Psoas muscle (tissue), 8 donors: ENCODE measurements around the gene COL16A1. TPM values are rescaled to one million over a fixed set of nuclear protein-coding genes. Genes with fewer than 3 reads are reported as not detected.

Experiments used
- ATAC-seq, 4 donors: fragments of 200-7000 bp; cut with Tn5 transposase; one replicate each; pipeline ENCODE4 v1.9.1; 2020; ENCODE audit warnings: moderate library complexity in 3 of 4, mild to moderate bottlenecking in 2 of 4
- DNase-seq, 2 donors: peaks; one replicate each; pipeline ENCODE4 v3.0.0-alpha.2; 2020
- H3K27ac ChIP-seq: fragments of 200-600 bp; one replicate; pipeline ENCODE4 v1.8.0; 2022
- H3K27me3 ChIP-seq, 3 donors: fragments of 200-600 bp in 1 of 3; one replicate each; pipeline versions ENCODE4 v1.6.1 to v1.8.0; 2013 to 2022; ENCODE audit warnings: low read length in 2 of 3, mild to moderate bottlenecking in 2 of 3, moderate library complexity in 1 of 3; ENCODE audit not compliant: insufficient read depth in 3 of 3
- H3K36me3 ChIP-seq, 2 donors: fragments of 200-600 bp in 1 of 2; one replicate each; pipeline versions ENCODE4 v1.6.1 to v1.8.0; 2013 to 2022; ENCODE audit warnings: low read depth in 1 of 2, mild to moderate bottlenecking in 1 of 2, moderate library complexity in 1 of 2; ENCODE audit not compliant: insufficient read depth in 1 of 2
- H3K4me1 ChIP-seq: fragments of 200-600 bp; one replicate; pipeline ENCODE4 v1.8.0; 2022
- H3K4me3 ChIP-seq: fragments of 200-600 bp; one replicate; pipeline ENCODE4 v1.8.0; 2022; ENCODE audit warnings: mild to moderate bottlenecking
- H3K9me3 ChIP-seq: fragments of 200-600 bp; one replicate; pipeline ENCODE4 v1.8.0; 2022
- WGBS, 3 donors: extraction: QIAGEN DNeasy Blood & Tissue Kit; methylation state at CpG; one replicate each; pipeline versions ENCODE4 v1.1.6 to v1.1.7; 2013; 5-methylcytosine and 5-hydroxymethylcytosine counted together
- intact Hi-C, 2 donors: fragments of 100-400 bp; cut with DNase I; formaldehyde crosslinking; loops; one replicate each; pipeline versions ENCODE4 v1.11.0 to v1.14.2; 2022
- polyA plus RNA-seq, 3 donors: library from polyadenylated mRNA; stranded (reverse); fragments of 200-250 nt; gene quantifications; one replicate each; pipeline ENCODE4 v1.2.3, GENCODE V29; 2013
- total RNA-seq, 4 donors: library from RNA; stranded (reverse); fragmentation: NEBNext Ultra II Directional in 2 of 4; extraction: Animal tissue kit (Norgen Biotek cat#: 25700) in 2 of 4; gene quantifications; one replicate each; pipeline versions ENCODE4 v1.2.1 to v1.2.4, GENCODE V29; 2021 to 2023
- TF ChIP-seq, protein P1 (sequence below): fragments of 200-600 bp; IDR thresholded peaks from one replicate; pipeline ENCODE4 v1.8.0; 2022; ENCODE audit warnings: antibody characterized with exemption
- donor health status: healthy with polysubstance abuse.
- donor health status: DM: no; HTN: no; CAD: no; lungs with moderate emphysema.
- donor health status: Bipolar disorder and iron deficiency.
- donor health status: healthy.
- donor health status: DM: yes; HTN: yes; CAD: no.
- donor health status: DM: no; HTN: no; CAD: no.
- donor health status: DM: no; HTN: no; CAD: no.
- donor health status: DM: yes; HTN: yes; CAD: no.

The COL16A1 gene
- total and polyA plus RNA-seq, 7 donors, result 2.9 to 14.2 (median 6.1) TPM

DNA sequence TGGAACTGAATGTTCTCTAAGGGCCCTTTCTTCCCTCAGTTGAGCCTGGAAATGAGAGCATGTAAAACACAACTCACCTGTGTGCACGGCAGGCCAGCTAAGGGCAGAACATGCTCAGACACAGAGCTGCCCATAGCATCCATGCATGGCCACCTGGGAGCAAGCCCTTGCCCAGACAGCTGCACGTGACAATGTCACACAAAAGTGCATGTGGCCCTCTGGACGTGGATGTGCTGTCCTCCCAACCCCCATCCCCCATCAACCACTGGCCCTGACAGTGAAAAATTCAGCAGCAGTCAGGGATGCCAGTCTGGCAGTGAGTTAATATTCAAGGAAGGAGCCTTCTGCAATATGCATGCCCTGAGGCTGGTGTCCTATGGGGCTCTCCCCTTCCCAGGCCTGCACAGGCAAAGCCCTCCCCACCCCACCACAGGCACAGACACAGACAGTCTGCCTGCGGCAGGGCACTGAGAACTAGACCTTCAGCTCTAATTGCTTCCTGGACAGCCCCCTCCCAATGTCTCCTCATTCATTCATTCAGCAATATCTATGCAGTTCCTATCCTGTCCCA lies 14.6 kb upstream of the COL16A1 start:
- TF ChIP-seq, protein P1, sequence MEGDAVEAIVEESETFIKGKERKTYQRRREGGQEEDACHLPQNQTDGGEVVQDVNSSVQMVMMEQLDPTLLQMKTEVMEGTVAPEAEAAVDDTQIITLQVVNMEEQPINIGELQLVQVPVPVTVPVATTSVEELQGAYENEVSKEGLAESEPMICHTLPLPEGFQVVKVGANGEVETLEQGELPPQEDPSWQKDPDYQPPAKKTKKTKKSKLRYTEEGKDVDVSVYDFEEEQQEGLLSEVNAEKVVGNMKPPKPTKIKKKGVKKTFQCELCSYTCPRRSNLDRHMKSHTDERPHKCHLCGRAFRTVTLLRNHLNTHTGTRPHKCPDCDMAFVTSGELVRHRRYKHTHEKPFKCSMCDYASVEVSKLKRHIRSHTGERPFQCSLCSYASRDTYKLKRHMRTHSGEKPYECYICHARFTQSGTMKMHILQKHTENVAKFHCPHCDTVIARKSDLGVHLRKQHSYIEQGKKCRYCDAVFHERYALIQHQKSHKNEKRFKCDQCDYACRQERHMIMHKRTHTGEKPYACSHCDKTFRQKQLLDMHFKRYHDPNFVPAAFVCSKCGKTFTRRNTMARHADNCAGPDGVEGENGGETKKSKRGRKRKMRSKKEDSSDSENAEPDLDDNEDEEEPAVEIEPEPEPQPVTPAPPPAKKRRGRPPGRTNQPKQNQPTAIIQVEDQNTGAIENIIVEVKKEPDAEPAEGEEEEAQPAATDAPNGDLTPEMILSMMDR, result no peak
- H3K4me1 ChIP-seq, result peaks cover 12% of the 10 kb centered on the region
- no peak overlapping the region for H3K4me3 ChIP-seq
- no peaks in the 10 kb centered on the region for H3K36me3 ChIP-seq
- intact Hi-C loops, result loop anchor here (5.0 kb wide), 2 partner anchors 51 to 56 kb away; no protein-coding TSS in a partner anchor
- DNase-seq (no peak), ATAC-seq (no peak)
- no peaks in the 10 kb centered on the region for H3K9me3 ChIP-seq
- WGBS, 3 donors, result 64 to 76% (median 68%) methylated on average over 4 of the region's 4 CpGs
- H3K27me3 ChIP-seq, result no peaks in the 10 kb centered on the region
- H3K27ac ChIP-seq, result no peak overlapping the region

- Histone ChIP-seq H3K27ac (no peak overlapping the region), H3K4me1 (peaks cover 12% of the 10 kb centered on the region), H3K36me3 (no peaks in the 10 kb centered on the region), H3K27me3 (no peaks in the 10 kb centered on the region), H3K4me3 (no peak overlapping the region), H3K9me3 (no peaks in the 10 kb centered on the region)
- TF ChIP-seq, protein P1, result no peak
- intact Hi-C loops, result loop anchor here (5.0 kb wide), 2 partner anchors 50 to 55 kb away; no protein-coding TSS in a partner anchor
- ATAC-seq (no peak), DNase-seq (no peak)
- 78 to 84% (median 82%) methylated on average over 6 of the region's 6 CpGs for WGBS, 3 donors
These were observed 13.5 kb upstream of the COL16A1 start for GRCh38 chr1:31717341-31717740.

- Histone ChIP-seq H3K4me1 (peaks cover 12% of the 10 kb centered on the region), H3K9me3 (no peaks in the 10 kb centered on the region), H3K4me3 (peak overlapping the region; percentile 66), H3K36me3 (no peaks in the 10 kb centered on the region), H3K27ac (peak overlapping the region; percentile 91), H3K27me3 (no peaks in the 10 kb centered on the region)
- DNase-seq (no peak), ATAC-seq (no peak)
- TF ChIP-seq, protein P1, result no peak
- WGBS, 3 donors, result 6 to 14% (median 8%) methylated on average over 6 to 7 of the region's 7 CpGs
- intact Hi-C loops, result loop anchor here (2.0 to 5.0 kb wide), 3 partner anchors 49 to 73 kb away; no protein-coding TSS in a partner anchor
These were observed 12.0 kb upstream of the COL16A1 start for GRCh38 chr1:31715873-31716220.

DNA sequence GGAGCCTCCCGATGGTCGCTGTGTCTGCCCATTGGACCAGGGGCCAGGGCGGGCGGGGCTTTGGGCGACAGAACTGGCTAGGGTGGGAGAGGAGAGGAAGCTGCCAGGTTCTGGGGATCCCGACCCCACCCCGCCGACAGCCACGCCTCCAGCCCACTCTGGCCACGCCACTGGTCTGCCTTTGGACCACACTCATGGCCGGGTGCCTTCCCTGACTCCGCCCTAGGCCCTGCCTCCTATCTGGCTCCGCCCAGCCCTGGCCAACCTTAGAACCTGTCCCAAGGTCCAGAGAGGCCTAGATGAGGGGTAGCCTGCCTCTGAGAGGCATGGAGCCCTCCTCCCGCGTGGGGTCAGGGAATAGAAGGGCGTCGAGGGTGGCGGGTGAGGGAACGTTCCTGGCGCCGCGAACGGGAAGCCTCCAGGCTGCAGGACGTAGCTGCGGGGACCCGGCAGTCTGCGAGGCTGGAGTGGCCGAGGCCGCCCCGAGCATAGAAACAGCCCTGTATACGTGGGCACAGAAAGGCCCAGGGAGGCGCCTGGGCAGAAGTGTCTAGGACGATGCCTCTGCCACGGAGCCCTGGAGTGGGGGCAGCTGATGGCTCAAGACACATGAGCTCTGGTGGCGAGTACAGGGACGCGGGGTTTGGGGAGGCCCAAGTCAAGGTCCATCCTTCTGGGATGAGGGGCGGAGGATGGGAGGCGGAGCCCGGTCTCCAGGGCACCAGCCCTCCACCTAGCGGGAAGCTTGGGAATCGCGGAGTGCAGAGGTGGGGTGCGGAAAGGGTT lies 11.5 kb upstream of the COL16A1 start:
- no peaks in the 10 kb centered on the region for H3K27me3 ChIP-seq
- no peaks in the 10 kb centered on the region for H3K9me3 ChIP-seq
- H3K36me3 ChIP-seq, result no peaks in the 10 kb centered on the region
- TF ChIP-seq, protein P1, result peak; percentile 82
- intact Hi-C loops, result loop anchor here (2.0 to 5.0 kb wide), 3 partner anchors 48 to 74 kb away; no protein-coding TSS in a partner anchor
- DNase-seq (peak; percentile 96 to 98), ATAC-seq (peak; percentile 93 to 96 (median 94))
- WGBS, 3 donors, result 2 to 3% (median 2%) methylated on average over 39 to 44 of the region's 44 CpGs
- H3K4me1 ChIP-seq, result peaks cover 12% of the 10 kb centered on the region
- H3K4me3 ChIP-seq, result peak overlapping the region; percentile 66
- peak overlapping the region; percentile 91 for H3K27ac ChIP-seq
